NCI-H69 (cell line): Measurements from ENCODE around the gene PROX1.
"Not testable (repeated sequence)": the region's sequence is repeated elsewhere in the genome, so short reads cannot be mapped to it uniquely, and the experiment has no call there.

ENCODE experiments used
- DNase-seq: peaks from one replicate; lab custom pipeline; 2025; lab: John Stamatoyannopoulos, UW

Gene PROX1

GRCh38 chr1:214072426-214073157 lies 84.8 kb downstream of the PROX1 start:
- DNase-seq: no peak

GRCh38 chr1:214074477-214074876 lies 86.7 kb downstream of the PROX1 start:
- peak; percentile 13 for DNase-seq

GRCh38 chr1:214075305-214075998 lies 87.7 kb downstream of the PROX1 start:
- DNase-seq: no peak

- DNase-seq: no peak
These were observed 88.4 kb downstream of the PROX1 start for GRCh38 chr1:214075999-214076707.

- no peak for DNase-seq
These were observed 88.9 kb downstream of the PROX1 start for GRCh38 chr1:214076708-214077065.

- DNase-seq: no peak
These were observed 91.2 kb downstream of the PROX1 start for GRCh38 chr1:214078950-214079349.

GRCh38 chr1:214085325-214085724 lies 97.6 kb downstream of the PROX1 start:
- no peak for DNase-seq

- DNase-seq: peak; percentile 45
These were observed 99.2 kb downstream of the PROX1 start for GRCh38 chr1:214086945-214087344.

- not testable (repeated sequence) for DNase-seq
These were observed 101.2 kb downstream of the PROX1 start for GRCh38 chr1:214089003-214089402.
